ENCODE results near the gene ZNF562.

GRCh38 chr19:9672893-9673292, 2.0 kb downstream of the ZNF562 start:
- TF ChIP-seq EZH2 (IDR thresholded peaks at IDR 0.05), result no peak
- TF ChIP-seq POLR2AphosphoS5 (IDR thresholded peaks at IDR 0.05; ENCODE audit: borderline replicate concordance, low read depth, low read length), result no peak
- TF ChIP-seq FOXP2 (optimal IDR thresholded peaks at IDR 0.05; ENCODE audit: control extremely low read depth, extremely low read length, insufficient read depth), result no peak
